Left renal cortex interstitium (tissue), 4 donors: ENCODE data around the gene PATL1. TPM values are rescaled to one million over a fixed set of nuclear protein-coding genes. Genes with fewer than 3 reads are reported as not detected.
"Not testable (repeated sequence)": the region's sequence is repeated elsewhere in the genome, so short reads cannot be mapped to it uniquely, and the experiment has no call there.

ENCODE experiments used
- DNase-seq, 4 donors: peaks; one replicate each; pipeline ENCODE4 v3.0.0-alpha.2; 2013; ENCODE audit warnings: low read depth in 4 of 4, low spot score in 2 of 4, missing footprints in 1 of 4
- polyA plus RNA-seq, 4 donors: library from polyadenylated mRNA; unstranded; fragments of 120-200 nt; gene quantifications; one replicate each; pipeline ENCODE4 v1.2.1, GENCODE V29; 2013; ENCODE audit not compliant: insufficient read length in 4 of 4

The PATL1 gene
- polyA plus RNA-seq, 4 donors: 29.7 to 52.5 (median 46.3) TPM

- no peak for DNase-seq
These were observed 9.4 kb upstream of the PATL1 start for GRCh38 chr11:59678118-59678812.

- no peak for DNase-seq
These were observed 7.4 kb upstream of the PATL1 start for GRCh38 chr11:59676205-59676604.

- no peak for DNase-seq
These were observed 5.5 kb upstream of the PATL1 start for GRCh38 chr11:59674291-59674690.

- DNase-seq: no peak
These were observed 4.5 kb upstream of the PATL1 start for GRCh38 chr11:59673291-59673690.

GRCh38 chr11:59671471-59671870 is 2.6 kb upstream of the PATL1 start:
- no peak for DNase-seq

- DNase-seq: peak in 2 of 4 donors; percentile 38
These were observed 773 bp upstream of the PATL1 start for GRCh38 chr11:59669611-59670009.

- peak in 2 of 4 donors; percentile 22 to 24 for DNase-seq
These were observed 468 bp downstream of the PATL1 start for GRCh38 chr11:59668188-59668949.

- no peak for DNase-seq
These were observed 1.0 kb downstream of the PATL1 start for GRCh38 chr11:59667812-59668187.

GRCh38 chr11:59666969-59667368 is 1.9 kb downstream of the PATL1 start:
- no peak for DNase-seq

GRCh38 chr11:59660621-59661020 is 8.2 kb downstream of the PATL1 start:
- no peak for DNase-seq

GRCh38 chr11:59659981-59660380 is 8.9 kb downstream of the PATL1 start:
- no peak for DNase-seq

- no peak for DNase-seq
These were observed 10.8 kb downstream of the PATL1 start for GRCh38 chr11:59658036-59658435.

GRCh38 chr11:59654893-59655292 is 13.9 kb downstream of the PATL1 start:
- DNase-seq: no peak

- no peak for DNase-seq
These were observed 21.4 kb downstream of the PATL1 start for GRCh38 chr11:59647245-59647980.

- DNase-seq: no peak
These were observed 24.3 kb downstream of the PATL1 start for GRCh38 chr11:59644528-59644927.

- no peak for DNase-seq
These were observed 25.4 kb downstream of the PATL1 start for GRCh38 chr11:59643390-59643789.

- no peak for DNase-seq
These were observed 27.7 kb downstream of the PATL1 start for GRCh38 chr11:59641156-59641555.

GRCh38 chr11:59630493-59630892 is 38.3 kb downstream of the PATL1 start:
- DNase-seq: no peak

GRCh38 chr11:59629996-59630395 is 38.8 kb downstream of the PATL1 start:
- no peak for DNase-seq

- not testable (repeated sequence) for DNase-seq
These were observed 41.9 kb downstream of the PATL1 start for GRCh38 chr11:59626969-59627368.

GRCh38 chr11:59625703-59626102 is 43.1 kb downstream of the PATL1 start:
- DNase-seq: no peak
